Measurements from ENCODE around the gene SULT2A1.

Gene SULT2A1

GRCh38 chr19:47896773-47897172 lies 10.7 kb upstream of the SULT2A1 start:
- Histone ChIP-seq H2AK5ac (ENCODE audit: low read depth, low read length) (no peak overlapping the region), H3K79me1 (ENCODE audit: low read depth, low read length) (no peaks in the 10 kb centered on the region), H2BK120ac (ENCODE audit: low read depth, low read length) (no peak overlapping the region), H2BK15ac (ENCODE audit: low read length) (no peak overlapping the region), H4K91ac (ENCODE audit: low read depth, low read length, poor library complexity) (no peak overlapping the region), H3K4me2 (ENCODE audit: insufficient read depth, low read length, poor library complexity, severe bottlenecking) (no peak overlapping the region), H3K18ac (ENCODE audit: low read length) (no peak overlapping the region), H2BK5ac (ENCODE audit: low read length) (no peak overlapping the region), H2AFZ (ENCODE audit: low read length) (no peak overlapping the region), H3K27ac (replicated peaks; ENCODE audit: low read length) (no peak overlapping the region), H3K23ac (ENCODE audit: low read depth, low read length, poor library complexity) (no peak overlapping the region), H3K4ac (ENCODE audit: low read length) (no peak overlapping the region), H3K27me3 (ENCODE audit: control insufficient read depth in 3 of 3, insufficient read depth in 3 of 3, low read depth in 1 of 3, low read length in 3 of 3) (no peaks in the 10 kb centered on the region), H4K8ac (ENCODE audit: low read depth, low read length) (no peak overlapping the region), H3K4me1 (ENCODE audit: control insufficient read depth in 2 of 2, insufficient read depth in 1 of 2, low read depth in 1 of 2, low read length in 2 of 2) (no peaks in the 10 kb centered on the region), H3K36me3 (replicated peaks in 1 of 2; ENCODE audit: control insufficient read depth in 2 of 2, insufficient read depth in 2 of 2, low read length in 2 of 2) (no peaks in the 10 kb centered on the region), H2BK12ac (ENCODE audit: low read length) (no peak overlapping the region), H3K14ac (ENCODE audit: low read length) (no peak overlapping the region), H3K4me3 (ENCODE audit: low read length in 2 of 2) (no peak overlapping the region), H3K9ac (ENCODE audit: low read depth, low read length, poor library complexity) (no peak overlapping the region), H3K9me3 (replicated peaks in 1 of 2; ENCODE audit: control insufficient read depth in 2 of 2, insufficient read depth in 1 of 2, low read depth in 1 of 2, low read length in 2 of 2) (peaks cover 0 to 2% of the 10 kb centered on the region in 2 donors)
- no peak for DNase-seq (ENCODE audit: low spot score)
- no CpG with 5 or more reads among the region's 5 CpGs for WGBS, 2 donors (ENCODE audit: extremely low coverage in 2 of 2, insufficient read length in 2 of 2, insufficient replicate concordance in 1 of 2)

GRCh38 chr19:47896019-47896418 lies 9.9 kb upstream of the SULT2A1 start:
- H3K79me1 ChIP-seq (ENCODE audit: low read depth, low read length): no peaks in the 10 kb centered on the region
- H3K4me2 ChIP-seq (ENCODE audit: insufficient read depth, low read length, poor library complexity, severe bottlenecking): no peak overlapping the region
- H3K18ac ChIP-seq (ENCODE audit: low read length): no peak overlapping the region
- H3K4me3 ChIP-seq (ENCODE audit: low read length in 2 of 2): no peak overlapping the region
- H4K8ac ChIP-seq (ENCODE audit: low read depth, low read length): no peak overlapping the region
- H3K27ac ChIP-seq (replicated peaks; ENCODE audit: low read length): no peak overlapping the region
- H3K4ac ChIP-seq (ENCODE audit: low read length): no peak overlapping the region
- WGBS, 2 donors (ENCODE audit: extremely low coverage in 2 of 2, insufficient read length in 2 of 2, insufficient replicate concordance in 1 of 2): 100% methylated on average over 1 of the region's 4 CpGs; no CpG with 5 or more reads in 1 of the 2 donors
- DNase-seq (ENCODE audit: low spot score): no peak
- no peak overlapping the region for H2BK15ac ChIP-seq (ENCODE audit: low read length)
- H2AFZ ChIP-seq (ENCODE audit: low read length): no peak overlapping the region
- no peak overlapping the region for H3K23ac ChIP-seq (ENCODE audit: low read depth, low read length, poor library complexity)
- H2BK12ac ChIP-seq (ENCODE audit: low read length): no peak overlapping the region
- no peak overlapping the region for H3K9ac ChIP-seq (ENCODE audit: low read depth, low read length, poor library complexity)
- H3K4me1 ChIP-seq (ENCODE audit: control insufficient read depth in 2 of 2, insufficient read depth in 1 of 2, low read depth in 1 of 2, low read length in 2 of 2): no peaks in the 10 kb centered on the region
- no peak overlapping the region for H3K14ac ChIP-seq (ENCODE audit: low read length)
- H2AK5ac ChIP-seq (ENCODE audit: low read depth, low read length): no peak overlapping the region
- H4K91ac ChIP-seq (ENCODE audit: low read depth, low read length, poor library complexity): no peak overlapping the region
- peaks cover 0 to 2% of the 10 kb centered on the region in 2 donors for H3K9me3 ChIP-seq (replicated peaks in 1 of 2; ENCODE audit: control insufficient read depth in 2 of 2, insufficient read depth in 1 of 2, low read depth in 1 of 2, low read length in 2 of 2)
- no peaks in the 10 kb centered on the region for H3K27me3 ChIP-seq (ENCODE audit: control insufficient read depth in 3 of 3, insufficient read depth in 3 of 3, low read depth in 1 of 3, low read length in 3 of 3)
- H2BK5ac ChIP-seq (ENCODE audit: low read length): no peak overlapping the region
- H2BK120ac ChIP-seq (ENCODE audit: low read depth, low read length): no peak overlapping the region
- H3K36me3 ChIP-seq (replicated peaks in 1 of 2; ENCODE audit: control insufficient read depth in 2 of 2, insufficient read depth in 2 of 2, low read length in 2 of 2): no peaks in the 10 kb centered on the region

- Histone ChIP-seq H3K4me1 (ENCODE audit: control insufficient read depth in 2 of 2, insufficient read depth in 1 of 2, low read depth in 1 of 2, low read length in 2 of 2) (no peaks in the 10 kb centered on the region), H3K18ac (ENCODE audit: low read length) (no peak overlapping the region), H3K79me1 (ENCODE audit: low read depth, low read length) (no peaks in the 10 kb centered on the region), H3K36me3 (replicated peaks in 1 of 2; ENCODE audit: control insufficient read depth in 2 of 2, insufficient read depth in 2 of 2, low read length in 2 of 2) (no peaks in the 10 kb centered on the region), H3K4ac (ENCODE audit: low read length) (no peak overlapping the region), H3K9me3 (replicated peaks in 1 of 2; ENCODE audit: control insufficient read depth in 2 of 2, insufficient read depth in 1 of 2, low read depth in 1 of 2, low read length in 2 of 2) (peaks cover 0 to 2% of the 10 kb centered on the region in 2 donors), H2BK120ac (ENCODE audit: low read depth, low read length) (no peak overlapping the region), H2AK5ac (ENCODE audit: low read depth, low read length) (no peak overlapping the region), H2BK5ac (ENCODE audit: low read length) (no peak overlapping the region), H4K91ac (ENCODE audit: low read depth, low read length, poor library complexity) (no peak overlapping the region), H2BK15ac (ENCODE audit: low read length) (no peak overlapping the region), H4K8ac (ENCODE audit: low read depth, low read length) (no peak overlapping the region), H3K27me3 (ENCODE audit: control insufficient read depth in 3 of 3, insufficient read depth in 3 of 3, low read depth in 1 of 3, low read length in 3 of 3) (no peaks in the 10 kb centered on the region), H2BK12ac (ENCODE audit: low read length) (no peak overlapping the region), H3K9ac (ENCODE audit: low read depth, low read length, poor library complexity) (no peak overlapping the region), H3K4me3 (ENCODE audit: low read length in 2 of 2) (no peak overlapping the region), H2AFZ (ENCODE audit: low read length) (no peak overlapping the region), H3K4me2 (ENCODE audit: insufficient read depth, low read length, poor library complexity, severe bottlenecking) (no peak overlapping the region), H3K14ac (ENCODE audit: low read length) (no peak overlapping the region), H3K23ac (ENCODE audit: low read depth, low read length, poor library complexity) (no peak overlapping the region), H3K27ac (replicated peaks; ENCODE audit: low read length) (no peak overlapping the region)
- no CpG with 5 or more reads among the region's 5 CpGs for WGBS, 2 donors (ENCODE audit: extremely low coverage in 2 of 2, insufficient read length in 2 of 2, insufficient replicate concordance in 1 of 2)
- no peak for DNase-seq (ENCODE audit: low spot score)
These were observed 9.2 kb upstream of the SULT2A1 start for GRCh38 chr19:47895165-47895782.

- H2AFZ ChIP-seq (ENCODE audit: low read length): no peak overlapping the region
- H3K18ac ChIP-seq (ENCODE audit: low read length): no peak overlapping the region
- peak overlapping the region; percentile 69 for H3K27ac ChIP-seq (replicated peaks; ENCODE audit: low read length)
- H3K27me3 ChIP-seq (ENCODE audit: control insufficient read depth in 3 of 3, insufficient read depth in 3 of 3, low read depth in 1 of 3, low read length in 3 of 3): no peaks in the 10 kb centered on the region
- no peak overlapping the region for H3K4ac ChIP-seq (ENCODE audit: low read length)
- peak; percentile 18 for DNase-seq (ENCODE audit: low spot score)
- no peaks in the 10 kb centered on the region for H3K36me3 ChIP-seq (replicated peaks in 1 of 2; ENCODE audit: control insufficient read depth in 2 of 2, insufficient read depth in 2 of 2, low read length in 2 of 2)
- H2BK15ac ChIP-seq (ENCODE audit: low read length): no peak overlapping the region
- no peak overlapping the region for H3K23ac ChIP-seq (ENCODE audit: low read depth, low read length, poor library complexity)
- no peak overlapping the region for H2BK12ac ChIP-seq (ENCODE audit: low read length)
- no peak overlapping the region for H2BK5ac ChIP-seq (ENCODE audit: low read length)
- H3K4me2 ChIP-seq (ENCODE audit: insufficient read depth, low read length, poor library complexity, severe bottlenecking): no peak overlapping the region
- no peak overlapping the region for H3K4me3 ChIP-seq (ENCODE audit: low read length in 2 of 2)
- H2BK120ac ChIP-seq (ENCODE audit: low read depth, low read length): no peak overlapping the region
- no peak overlapping the region for H3K14ac ChIP-seq (ENCODE audit: low read length)
- no peaks in the 10 kb centered on the region for H3K79me1 ChIP-seq (ENCODE audit: low read depth, low read length)
- H2AK5ac ChIP-seq (ENCODE audit: low read depth, low read length): no peak overlapping the region
- no CpG with 5 or more reads among the region's 7 CpGs for WGBS, 2 donors (ENCODE audit: extremely low coverage in 2 of 2, insufficient read length in 2 of 2, insufficient replicate concordance in 1 of 2)
- no peaks in the 10 kb centered on the region for H3K4me1 ChIP-seq (ENCODE audit: control insufficient read depth in 2 of 2, insufficient read depth in 1 of 2, low read depth in 1 of 2, low read length in 2 of 2)
- peaks cover 0 to 2% of the 10 kb centered on the region in 2 donors for H3K9me3 ChIP-seq (replicated peaks in 1 of 2; ENCODE audit: control insufficient read depth in 2 of 2, insufficient read depth in 1 of 2, low read depth in 1 of 2, low read length in 2 of 2)
- H4K91ac ChIP-seq (ENCODE audit: low read depth, low read length, poor library complexity): no peak overlapping the region
- H4K8ac ChIP-seq (ENCODE audit: low read depth, low read length): no peak overlapping the region
- H3K9ac ChIP-seq (ENCODE audit: low read depth, low read length, poor library complexity): no peak overlapping the region
These were observed 6.0 kb upstream of the SULT2A1 start for GRCh38 chr19:47891923-47892666.
